ENCODE data around the gene TAB2. TPM values are rescaled to one million over a fixed set of nuclear protein-coding genes. Genes with fewer than 3 reads are reported as not detected.
A peak's percentile ranks its signal among the peaks of the same experiment; 100 is the strongest.

The TAB2 gene
- total and polyA plus RNA-seq, 9 of the 15 experiments (the other 6 are each of a cell fraction or from before 2014, with no cell fraction given): 9.1 to 38.3 (median 18.6) TPM

DNA sequence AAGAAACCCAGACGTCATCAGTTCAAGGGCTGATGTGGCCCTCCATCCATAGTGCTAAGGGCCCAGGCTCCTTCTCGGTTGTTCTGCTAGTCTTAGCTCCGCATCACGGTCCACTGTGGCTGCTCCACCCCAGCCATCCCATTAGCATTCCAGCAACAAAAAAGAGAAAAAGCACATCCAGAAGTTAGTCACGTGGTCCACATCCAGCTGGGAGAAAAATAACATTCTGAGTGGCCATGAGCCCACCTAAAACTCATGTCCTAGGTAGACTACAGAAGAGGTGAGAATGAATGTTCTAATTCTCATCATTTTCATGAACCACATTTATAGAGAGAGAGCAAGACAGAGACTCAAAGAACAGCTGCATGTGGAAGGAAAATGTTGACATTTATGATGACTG, 49.4 kb upstream of the TAB2 start:
- Histone ChIP-seq H3K9ac (ENCODE audit: insufficient read depth in 1 of 2, low read depth in 2 of 2, low read length in 2 of 2) (no peak overlapping the region), H3K9me3 (replicated peaks; ENCODE audit: control insufficient read depth, insufficient read depth, low read depth, low read length) (0 out of 2 replicates have a peak, but pooled peaks cover 3% of the 10 kb centered on the region), H3K4me3 (no peak overlapping the region), H3K36me3 (ENCODE audit: control insufficient read depth, insufficient read depth, low read length) (no peaks in the 10 kb centered on the region), H3K4me1 (replicated peaks in 1 of 2; ENCODE audit: control insufficient read depth in 2 of 2, insufficient read depth in 2 of 2, low read length in 2 of 2) (no peaks in the 10 kb centered on the region), H3K4me2 (ENCODE audit: insufficient read depth, low read length) (no peak overlapping the region), H3K27ac (ENCODE audit: extremely low read depth, low read depth, low read length) (no peak overlapping the region), H3K79me2 (ENCODE audit: control insufficient read depth, insufficient read depth, low read length) (no peaks in the 10 kb centered on the region), H2AFZ (ENCODE audit: low read depth, low read length) (no peak overlapping the region), H3K9me1 (ENCODE audit: control insufficient read depth, insufficient read depth, low read length) (no peaks in the 10 kb centered on the region), H4K20me1 (replicated peaks; ENCODE audit: control insufficient read depth, insufficient read depth, low read length) (no peaks in the 10 kb centered on the region), H3K27me3 (ENCODE audit: control insufficient read depth in 2 of 2, insufficient read depth in 2 of 2, low read length in 2 of 2) (peaks cover 44 to 48% of the 10 kb centered on the region in 2 experiments)
- DNase-seq (ENCODE audit: extremely low read depth in 1 of 4, low spot score in 3 of 4): no peak
- BruUV-seq (replicated peaks): no TSS peak
- no peak for FAIRE-seq
- no peak for ATAC-seq
- TF ChIP-seq, protein P1, sequence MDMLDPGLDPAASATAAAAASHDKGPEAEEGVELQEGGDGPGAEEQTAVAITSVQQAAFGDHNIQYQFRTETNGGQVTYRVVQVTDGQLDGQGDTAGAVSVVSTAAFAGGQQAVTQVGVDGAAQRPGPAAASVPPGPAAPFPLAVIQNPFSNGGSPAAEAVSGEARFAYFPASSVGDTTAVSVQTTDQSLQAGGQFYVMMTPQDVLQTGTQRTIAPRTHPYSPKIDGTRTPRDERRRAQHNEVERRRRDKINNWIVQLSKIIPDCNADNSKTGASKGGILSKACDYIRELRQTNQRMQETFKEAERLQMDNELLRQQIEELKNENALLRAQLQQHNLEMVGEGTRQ (CRISPR knock-in tag; IDR thresholded peaks at IDR 0.05): peak; percentile 42; the same call in 1 of the 2 replicates
- TF ChIP-seq, protein P2, sequence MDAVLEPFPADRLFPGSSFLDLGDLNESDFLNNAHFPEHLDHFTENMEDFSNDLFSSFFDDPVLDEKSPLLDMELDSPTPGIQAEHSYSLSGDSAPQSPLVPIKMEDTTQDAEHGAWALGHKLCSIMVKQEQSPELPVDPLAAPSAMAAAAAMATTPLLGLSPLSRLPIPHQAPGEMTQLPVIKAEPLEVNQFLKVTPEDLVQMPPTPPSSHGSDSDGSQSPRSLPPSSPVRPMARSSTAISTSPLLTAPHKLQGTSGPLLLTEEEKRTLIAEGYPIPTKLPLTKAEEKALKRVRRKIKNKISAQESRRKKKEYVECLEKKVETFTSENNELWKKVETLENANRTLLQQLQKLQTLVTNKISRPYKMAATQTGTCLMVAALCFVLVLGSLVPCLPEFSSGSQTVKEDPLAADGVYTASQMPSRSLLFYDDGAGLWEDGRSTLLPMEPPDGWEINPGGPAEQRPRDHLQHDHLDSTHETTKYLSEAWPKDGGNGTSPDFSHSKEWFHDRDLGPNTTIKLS (IDR thresholded peaks at IDR 0.05; ENCODE audit: borderline replicate concordance, low read depth): no peak
- peak; percentile 73 for TF ChIP-seq RAD51 (IDR thresholded peaks at IDR 0.05; ENCODE audit: borderline replicate concordance, low read depth)
- no peak for TF ChIP-seq MEF2D (tag; conservative IDR thresholded peaks at IDR 0.05; ENCODE audit: low read depth)
- 0 out of 2 replicates have a peak, but pooled peaks have one; percentile 16 for TF ChIP-seq CBFA2T2 (conservative IDR thresholded peaks at IDR 0.05)
- TF ChIP-seq, protein P3, sequence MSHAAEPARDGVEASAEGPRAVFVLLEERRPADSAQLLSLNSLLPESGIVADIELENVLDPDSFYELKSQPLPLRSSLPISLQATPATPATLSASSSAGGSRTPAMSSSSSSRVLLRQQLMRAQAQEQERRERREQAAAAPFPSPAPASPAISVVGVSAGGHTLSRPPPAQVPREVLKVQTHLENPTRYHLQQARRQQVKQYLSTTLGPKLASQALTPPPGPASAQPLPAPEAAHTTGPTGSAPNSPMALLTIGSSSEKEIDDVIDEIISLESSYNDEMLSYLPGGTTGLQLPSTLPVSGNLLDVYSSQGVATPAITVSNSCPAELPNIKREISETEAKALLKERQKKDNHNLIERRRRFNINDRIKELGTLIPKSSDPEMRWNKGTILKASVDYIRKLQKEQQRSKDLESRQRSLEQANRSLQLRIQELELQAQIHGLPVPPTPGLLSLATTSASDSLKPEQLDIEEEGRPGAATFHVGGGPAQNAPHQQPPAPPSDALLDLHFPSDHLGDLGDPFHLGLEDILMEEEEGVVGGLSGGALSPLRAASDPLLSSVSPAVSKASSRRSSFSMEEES (CRISPR knock-in tag; IDR thresholded peaks at IDR 0.05): peak; percentile 77
- TF ChIP-seq ZSCAN29 (IDR thresholded peaks at IDR 0.05): no peak
- intact Hi-C loops (cut with micrococcal nuclease) (no loop called here), in situ Hi-C loops (cut with MboI) (no loop called here)
- POLR2A ChIA-PET: interaction anchor here (0.7 to 1.3 kb wide), 3 partner anchors 11 to 13 kb away, joined by 3 read pairs; no protein-coding TSS in a partner anchor
- 6% methylated on average over 5 of the region's 5 CpGs for WGBS (ENCODE audit: insufficient coverage, low coverage, missing lambda C conversion rate)
- CTCF ChIA-PET (ENCODE audit: low intra/inter-chr PET ratio): no interaction called here
